ENCODE results near the gene UVRAG. TPM values are rescaled to one million over a fixed set of nuclear protein-coding genes. Genes with fewer than 3 reads are reported as not detected.
A peak's percentile ranks its signal among the peaks of the same experiment; 100 is the strongest.

UVRAG gene
- total RNA-seq, 2 donors from 2014 or later = 12.8 to 13.7 TPM

DNA sequence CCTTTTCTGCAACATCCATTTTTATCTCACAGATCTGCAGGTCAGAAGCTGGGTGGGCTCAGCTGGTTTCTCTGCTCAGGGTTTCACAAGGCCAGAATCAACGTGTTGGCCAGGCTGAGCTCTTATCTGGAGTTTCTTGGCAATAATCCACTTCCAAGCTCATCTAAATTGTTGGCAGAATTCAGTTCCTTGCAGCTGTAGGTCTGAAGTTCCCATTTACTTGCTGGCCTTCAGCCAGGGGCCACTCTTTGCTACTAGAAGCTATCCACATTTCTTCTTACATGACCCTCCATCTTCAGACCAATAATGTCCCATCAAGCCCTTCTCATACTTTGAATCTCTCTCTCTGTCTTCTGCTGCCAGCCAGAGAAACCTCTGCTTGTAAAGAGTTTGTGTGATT, 287.8 kb downstream of the UVRAG start:
- DNase-seq = peak; percentile 33
- no peak overlapping the region for H3K27ac ChIP-seq
- H3K27me3 ChIP-seq = no peaks in the 10 kb centered on the region
- no peaks in the 10 kb centered on the region for H3K9me3 ChIP-seq
- TF ChIP-seq CTCF (IDR thresholded peaks at IDR 0.05) = no peak
- H3K36me3 ChIP-seq = no peaks in the 10 kb centered on the region
- no peak overlapping the region for H3K9ac ChIP-seq (ENCODE audit: low read depth in 2 of 2, low read length in 2 of 2)
- no peak overlapping the region for H3K4me3 ChIP-seq
- intact Hi-C loops (cut with DNase I) = no loop called here
- H3K4me1 ChIP-seq = no peaks in the 10 kb centered on the region

GRCh38 chr11:76103460-76103859, 288.4 kb downstream of the UVRAG start:
- Histone ChIP-seq H3K9ac (ENCODE audit: low read depth in 2 of 2, low read length in 2 of 2) (no peak overlapping the region), H3K27me3 (no peaks in the 10 kb centered on the region)
- intact Hi-C loops (cut with DNase I) = no loop called here

DNA sequence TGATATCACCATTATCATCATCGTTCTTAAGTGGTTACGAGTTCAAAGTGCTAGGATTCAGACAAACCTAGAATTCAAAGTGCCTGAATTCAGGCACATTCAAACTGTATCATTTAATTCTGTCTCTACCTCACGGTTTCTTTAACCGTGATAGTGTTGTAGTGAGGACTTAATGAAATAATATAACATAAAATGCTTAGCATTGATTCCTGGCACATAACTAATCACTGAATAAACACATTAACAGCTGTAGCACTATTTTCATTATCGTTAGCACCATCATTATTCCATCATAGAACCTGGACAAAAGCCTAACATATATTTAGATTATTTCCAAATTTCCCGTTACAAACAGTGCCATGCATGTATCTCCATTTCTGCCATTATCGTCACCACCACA, 289.3 kb downstream of the UVRAG start:
- no peak for TF ChIP-seq CTCF (IDR thresholded peaks at IDR 0.05)
- H3K4me1 ChIP-seq = no peaks in the 10 kb centered on the region
- H3K9ac ChIP-seq (ENCODE audit: low read depth in 2 of 2, low read length in 2 of 2) = no peak overlapping the region
- no peak overlapping the region for H3K27ac ChIP-seq
- H3K4me3 ChIP-seq = no peak overlapping the region
- no peaks in the 10 kb centered on the region for H3K27me3 ChIP-seq
- H3K36me3 ChIP-seq = no peaks in the 10 kb centered on the region
- intact Hi-C loops (cut with DNase I) = no loop called here
- H3K9me3 ChIP-seq = no peaks in the 10 kb centered on the region
- DNase-seq = no peak

More at GRCh38 chr11:76103460-76103859, 288.4 kb downstream of the UVRAG start:
- H3K9me3 ChIP-seq = no peaks in the 10 kb centered on the region
- H3K27ac ChIP-seq = no peak overlapping the region
- H3K36me3 ChIP-seq = no peaks in the 10 kb centered on the region
- no peak overlapping the region for H3K4me3 ChIP-seq
- H3K4me1 ChIP-seq = no peaks in the 10 kb centered on the region
- no peak for TF ChIP-seq CTCF (IDR thresholded peaks at IDR 0.05)
- no peak for DNase-seq

- TF ChIP-seq CTCF (IDR thresholded peaks at IDR 0.05) = no peak
- Histone ChIP-seq H3K9me3 (no peaks in the 10 kb centered on the region), H3K27me3 (no peaks in the 10 kb centered on the region), H3K4me3 (no peak overlapping the region), H3K9ac (ENCODE audit: low read depth in 2 of 2, low read length in 2 of 2) (no peak overlapping the region), H3K4me1 (no peaks in the 10 kb centered on the region), H3K27ac (no peak overlapping the region), H3K36me3 (no peaks in the 10 kb centered on the region)
- DNase-seq = no peak
- intact Hi-C loops (cut with DNase I) = no loop called here
These were observed 290.6 kb downstream of the UVRAG start for GRCh38 chr11:76105637-76106036.

DNA sequence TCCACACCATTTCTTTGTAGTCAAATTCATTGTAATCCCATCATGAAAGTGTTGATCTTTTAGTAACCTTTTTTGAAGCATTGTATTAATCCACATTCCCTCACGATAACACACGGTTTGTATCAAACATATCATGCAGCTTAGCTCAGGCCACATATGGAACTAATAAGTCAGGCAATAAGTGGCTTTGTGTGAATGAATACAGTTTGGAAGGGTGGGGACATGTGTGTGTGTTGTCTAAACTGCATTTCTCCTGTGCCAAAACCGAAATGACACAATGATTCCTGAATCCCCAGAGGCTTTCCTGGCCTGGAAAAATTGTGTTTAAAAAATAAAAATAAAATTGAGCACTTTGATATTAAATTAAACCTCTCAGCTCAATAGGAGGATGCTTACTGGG, 293.0 kb downstream of the UVRAG start:
- Histone ChIP-seq H3K27ac (no peak overlapping the region), H3K36me3 (no peaks in the 10 kb centered on the region), H3K27me3 (no peaks in the 10 kb centered on the region), H3K4me3 (no peak overlapping the region), H3K9me3 (no peaks in the 10 kb centered on the region), H3K4me1 (no peaks in the 10 kb centered on the region), H3K9ac (ENCODE audit: low read depth in 2 of 2, low read length in 2 of 2) (no peak overlapping the region)
- intact Hi-C loops (cut with DNase I) = no loop called here
- TF ChIP-seq CTCF (IDR thresholded peaks at IDR 0.05) = no peak
- no peak for DNase-seq

DNA sequence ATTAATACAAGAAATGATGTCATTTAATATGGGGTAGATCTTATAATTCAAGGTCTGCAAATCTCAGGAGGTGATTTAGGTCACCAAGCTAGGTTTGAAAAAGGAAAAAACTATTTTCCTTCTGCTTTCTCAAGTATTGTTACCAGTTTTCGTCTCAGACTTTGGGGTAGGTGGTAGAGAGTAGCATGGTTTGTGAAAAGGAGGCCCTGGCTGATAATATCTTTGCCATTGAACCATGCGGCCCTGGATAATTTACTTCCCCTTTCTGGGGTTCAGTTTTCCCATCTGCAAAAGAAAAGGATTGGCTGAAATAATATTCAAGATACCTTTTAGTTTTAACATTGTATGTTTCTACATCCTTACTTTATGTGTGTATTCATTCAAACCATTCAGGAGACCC, 299.2 kb downstream of the UVRAG start:
- intact Hi-C loops (cut with DNase I) = no loop called here
- no peak for DNase-seq

More for the DNA sequence above, 299.2 kb downstream of the UVRAG start:
- Histone ChIP-seq H3K4me3 (no peak overlapping the region), H3K36me3 (no peaks in the 10 kb centered on the region), H3K4me1 (peaks cover 2% of the 10 kb centered on the region), H3K9ac (ENCODE audit: low read depth in 2 of 2, low read length in 2 of 2) (no peak overlapping the region), H3K9me3 (no peaks in the 10 kb centered on the region), H3K27me3 (no peaks in the 10 kb centered on the region), H3K27ac (no peak overlapping the region)
- no peak for TF ChIP-seq CTCF (IDR thresholded peaks at IDR 0.05)
